Amniotic stem cell (primary cell): ENCODE measurements around the gene CCDC195.

Experiments used
- DNase-seq: peaks from one replicate; lab custom pipeline; 2025; lab: John Stamatoyannopoulos, UW

The CCDC195 gene

GRCh38 chr2:224716201-224716600 is at the start of gene CCDC195:
TSS of gene CCDC195 (minus strand) at chr2:224716365. CDS start at chr2:224716365, 0 bp downstream.
- DNase-seq = no peak

- DNase-seq = no peak
These were observed 48.5 kb upstream of the CCDC195 start for GRCh38 chr2:224764565-224765236.

GRCh38 chr2:224757934-224758548 is 41.9 kb upstream of the CCDC195 start:
- DNase-seq = no peak

GRCh38 chr2:224753743-224754540 is 37.8 kb upstream of the CCDC195 start:
- peak; percentile 4 for DNase-seq

- DNase-seq = no peak
These were observed 36.0 kb upstream of the CCDC195 start for GRCh38 chr2:224751996-224752698.

- DNase-seq = no peak
These were observed 33.0 kb upstream of the CCDC195 start for GRCh38 chr2:224749136-224749535.

GRCh38 chr2:224747765-224748164 is 31.6 kb upstream of the CCDC195 start:
- no peak for DNase-seq

GRCh38 chr2:224736227-224736626 is 20.1 kb upstream of the CCDC195 start:
- DNase-seq = no peak

- DNase-seq = no peak
These were observed 18.8 kb upstream of the CCDC195 start for GRCh38 chr2:224734949-224735348.

GRCh38 chr2:224731665-224732064 is 15.5 kb upstream of the CCDC195 start:
- DNase-seq = no peak

GRCh38 chr2:224729435-224729834 is 13.3 kb upstream of the CCDC195 start:
- DNase-seq = no peak

- no peak for DNase-seq
These were observed 8.2 kb upstream of the CCDC195 start for GRCh38 chr2:224724331-224724730.

GRCh38 chr2:224723586-224724217 is 7.5 kb upstream of the CCDC195 start:
- DNase-seq = no peak

- no peak for DNase-seq
These were observed 6.6 kb upstream of the CCDC195 start for GRCh38 chr2:224722770-224723169.

- DNase-seq = no peak
These were observed 6.1 kb upstream of the CCDC195 start for GRCh38 chr2:224722250-224722649.

- no peak for DNase-seq
These were observed 756 bp upstream of the CCDC195 start for GRCh38 chr2:224716921-224717320.

GRCh38 chr2:224711859-224712665 is 4.1 kb downstream of the CCDC195 start:
- no peak for DNase-seq

- no peak for DNase-seq
These were observed 4.8 kb downstream of the CCDC195 start for GRCh38 chr2:224711381-224711780.

GRCh38 chr2:224709301-224709700 is 6.9 kb downstream of the CCDC195 start:
- no peak for DNase-seq

- DNase-seq = no peak
These were observed 21.7 kb downstream of the CCDC195 start for GRCh38 chr2:224694502-224694901.

GRCh38 chr2:224691563-224691962 is 24.6 kb downstream of the CCDC195 start:
- DNase-seq = no peak
